M059J (cell line): ENCODE measurements around the gene RNF181. TPM values are rescaled to one million over a fixed set of nuclear protein-coding genes. Genes with fewer than 3 reads are reported as not detected.
"Not testable (repeated sequence)": the region's sequence is repeated elsewhere in the genome, so short reads cannot be mapped to it uniquely, and the experiment has no call there.

Experiments used
- DNase-seq: peaks from one replicate; pipeline ENCODE4 v3.0.0-alpha.2; 2012; ENCODE audit warnings: low read depth
- total RNA-seq: library from RNA; depleted of rRNA; stranded (reverse); fragments of >200 nt; shearing (Covaris generic); gene quantifications from 2 replicates; pipeline ENCODE4 v1.2.3, GENCODE V29; 2014; rRNA removed

Gene RNF181
- total RNA-seq, result 332 and 413 TPM in 2 replicates

- peak; percentile 98 for DNase-seq
Measured at GRCh38 chr2:85595301-85596025, at the start of gene RNF181. RNF181 (plus strand) TSS chr2:85595745; CDS start chr2:85595764, 19 bp downstream.

- no peak for DNase-seq
Measured at GRCh38 chr2:85545780-85546240, 49.7 kb upstream of the RNF181 start.

- DNase-seq, result no peak
Measured at GRCh38 chr2:85547089-85547858, 48.3 kb upstream of the RNF181 start.

GRCh38 chr2:85547859-85548607, 47.5 kb upstream of the RNF181 start:
- peak; percentile 12 for DNase-seq

GRCh38 chr2:85548608-85548900, 47.0 kb upstream of the RNF181 start:
- DNase-seq, result no peak

GRCh38 chr2:85549095-85549494, 46.5 kb upstream of the RNF181 start:
- DNase-seq, result no peak

GRCh38 chr2:85549826-85550225, 45.7 kb upstream of the RNF181 start:
- DNase-seq, result peak; percentile 75

- no peak for DNase-seq
Measured at GRCh38 chr2:85550486-85550885, 45.1 kb upstream of the RNF181 start.

- peak; percentile 70 for DNase-seq
Measured at GRCh38 chr2:85551698-85552678, 43.6 kb upstream of the RNF181 start.

GRCh38 chr2:85553184-85553583, 42.4 kb upstream of the RNF181 start:
- DNase-seq, result no peak

- DNase-seq, result no peak
Measured at GRCh38 chr2:85554980-85555612, 40.4 kb upstream of the RNF181 start.

- DNase-seq, result no peak
Measured at GRCh38 chr2:85557130-85557529, 38.4 kb upstream of the RNF181 start.

- no peak for DNase-seq
Measured at GRCh38 chr2:85558160-85558559, 37.4 kb upstream of the RNF181 start.

GRCh38 chr2:85560403-85560726, 35.2 kb upstream of the RNF181 start:
- DNase-seq, result not testable (repeated sequence)

- no peak for DNase-seq
Measured at GRCh38 chr2:85560812-85561279, 34.7 kb upstream of the RNF181 start.

- peak; percentile 89 for DNase-seq
Measured at GRCh38 chr2:85561280-85562212, 34.0 kb upstream of the RNF181 start, which contains the start of gene GGCX. GGCX (minus strand) TSS chr2:85561493; CDS start chr2:85561428, 65 bp downstream.

- DNase-seq, result no peak
Measured at GRCh38 chr2:85564144-85564563, 31.4 kb upstream of the RNF181 start.

- DNase-seq, result no peak
Measured at GRCh38 chr2:85566265-85566664, 29.3 kb upstream of the RNF181 start.

GRCh38 chr2:85575739-85576138, 19.8 kb upstream of the RNF181 start:
- DNase-seq, result no peak

- DNase-seq, result no peak
Measured at GRCh38 chr2:85577063-85577385, 18.5 kb upstream of the RNF181 start.
